H1 (cell line): ENCODE results near the gene SLC12A7. TPM values are rescaled to one million over a fixed set of nuclear protein-coding genes. Genes with fewer than 3 reads are reported as not detected.
A peak's percentile ranks its signal among the peaks of the same experiment; 100 is the strongest.

Experiments
- BACH1 ChIP-seq: IDR thresholded peaks from 2 replicates; pipeline ENCODE4 v1.6.1; 2012; ENCODE audit warnings: low read length, improper control_type of control experiment
- E2F6 ChIP-seq: IDR thresholded peaks from 2 replicates; pipeline ENCODE4 v1.6.1; 2012; ENCODE audit warnings: inconsistent platforms
- GABPA ChIP-seq: IDR thresholded peaks from 2 replicates; pipeline ENCODE4 v1.6.1; 2011; ENCODE audit warnings: mild to moderate bottlenecking, low read length, moderate library complexity, borderline replicate concordance; ENCODE audit not compliant: insufficient read depth
- HDAC2 ChIP-seq, 2 experiments: fragments of 300-600 bp in 1 of 2; sonication (generic) in 1 of 2; IDR thresholded peaks; 2 replicates each; pipeline ENCODE4 v1.6.1; 2011 to 2012; ENCODE audit warnings: low read depth in 2 of 2, low read length in 2 of 2, mild to moderate bottlenecking in 2 of 2, moderate library complexity in 2 of 2, borderline replicate concordance in 1 of 2, inconsistent platforms in 1 of 2
- MAFK ChIP-seq: IDR thresholded peaks from 2 replicates; pipeline ENCODE4 v1.6.1; 2012; ENCODE audit warnings: low read depth, mild to moderate bottlenecking, improper control_type of control experiment, low read length
- NRF1 ChIP-seq: IDR thresholded peaks from 2 replicates; pipeline ENCODE4 v1.6.1; 2011; ENCODE audit warnings: mild to moderate bottlenecking, low read depth, low read length, improper control_type of control experiment
- ZNF274 ChIP-seq: IDR thresholded peaks from 2 replicates; pipeline ENCODE4 v1.7.0; 2012; ENCODE audit warnings: low read length, borderline replicate concordance; ENCODE audit errors: extremely low read depth
- polyA plus RNA-seq, 7 experiments: library from polyadenylated mRNA; depleted of rRNA in 3 of 7; stranded (reverse) in 5 of 7; unstranded in 2 of 7; fragments of >200 nt in 5 of 7; fragments of 200-250 nt in 2 of 7; gene quantifications; 1 replicate in 5 of 7; 2 replicates in 1 of 7; 4 replicates in 1 of 7; pipeline versions ENCODE4 v1.2.1 to v1.2.3, GENCODE V29; 2011 to 2013; ENCODE audit warnings: missing spikeins in 2 of 7, mixed read lengths in 2 of 7
- total RNA-seq: library from RNA; stranded (reverse); fragmentation: NEBNext Ultra II Directional; extraction: Animal tissue kit (Norgen Biotek cat#: 25700); gene quantifications from 2 replicates; pipeline ENCODE4 v1.2.1, GENCODE V29; 2021

Gene SLC12A7
- total and polyA plus RNA-seq, 2 of the 8 experiments (the other 6 are each of a cell fraction or from before 2014, with no cell fraction given), result 23.5 to 39.7 TPM

- TF ChIP-seq MAFK, result no peak
- no peak for TF ChIP-seq GABPA
- TF ChIP-seq ZNF274, result no peak
- TF ChIP-seq HDAC2 (IDR thresholded peaks at IDR 0.05; ENCODE audit: borderline replicate concordance in 1 of 2, low read depth in 2 of 2, low read length in 2 of 2), result 0 out of 4 replicates have a peak, but pooled peaks of 1 of the 2 experiments have one; percentile 12
- TF ChIP-seq NRF1, result no peak
- TF ChIP-seq E2F6, result no peak
- 0 out of 2 replicates have a peak, but pooled peaks have one; percentile 16 for TF ChIP-seq BACH1
Measured at GRCh38 chr5:1004461-1005248, 107.2 kb downstream of the SLC12A7 start (continued).
